Smooth muscle cell (in vitro differentiated cells): Measurements from ENCODE around the gene PRPF6. TPM values are rescaled to one million over a fixed set of nuclear protein-coding genes. Genes with fewer than 3 reads are reported as not detected.

Source experiments
- DNase-seq: peaks from one replicate; lab custom pipeline; 2025; ENCODE audit not compliant: unreplicated experiment; lab: John Stamatoyannopoulos, UW
- H2AFZ ChIP-seq: fragments of 200-600 bp; sonication (generic); 2 replicates; pipeline ENCODE4 v1.6.0; 2016; ENCODE audit warnings: antibody characterized with exemption, low read depth, mild to moderate bottlenecking
- H3F3A ChIP-seq: fragments of 200-600 bp; sonication (generic); 2 replicates; pipeline ENCODE4 v1.6.0; 2017; ENCODE audit warnings: antibody characterized with exemption, low read depth
- H3K27ac ChIP-seq: fragments of 200-600 bp; sonication (generic); 2 replicates; pipeline ENCODE4 v1.5.1; 2016; ENCODE audit warnings: low read depth, mild to moderate bottlenecking
- H3K27me3 ChIP-seq: fragments of 200-600 bp; sonication (generic); 2 replicates; pipeline ENCODE4 v1.6.1; 2016; ENCODE audit warnings: low read depth, mild to moderate bottlenecking
- H3K36me3 ChIP-seq: fragments of 200-600 bp; sonication (generic); 2 replicates; pipeline ENCODE4 v1.5.1; 2016; ENCODE audit warnings: low read depth
- H3K4me1 ChIP-seq: fragments of 200-600 bp; sonication (generic); 2 replicates; pipeline ENCODE4 v1.5.1; 2016; ENCODE audit warnings: low read depth
- H3K4me2 ChIP-seq: fragments of 200-600 bp; sonication (generic); 2 replicates; pipeline ENCODE4 v1.6.0; 2016; ENCODE audit warnings: mild to moderate bottlenecking
- H3K4me3 ChIP-seq: fragments of 200-600 bp; sonication (generic); 2 replicates; pipeline ENCODE4 v1.5.1; 2016; ENCODE audit warnings: mild to moderate bottlenecking
- H3K79me2 ChIP-seq: fragments of 200-600 bp; sonication (generic); 2 replicates; pipeline ENCODE4 v1.6.0; 2016; ENCODE audit warnings: low read depth, mild to moderate bottlenecking
- H3K9ac ChIP-seq: fragments of 200-600 bp; sonication (generic); 2 replicates; pipeline ENCODE4 v1.6.0; 2016; ENCODE audit warnings: low read depth
- H3K9me3 ChIP-seq: fragments of 200-600 bp; sonication (generic); replicated peaks from 2 replicates; pipeline ENCODE4 v1.5.1; 2016; ENCODE audit warnings: low read depth
- H4K20me1 ChIP-seq: fragments of 200-600 bp; sonication (generic); 2 replicates; pipeline ENCODE4 v1.6.0; 2016; ENCODE audit warnings: low read depth
- CTCF ChIP-seq: fragments of 200-600 bp; sonication (generic); IDR thresholded peaks from 2 replicates; pipeline ENCODE4 v1.5.1; 2017; ENCODE audit warnings: borderline replicate concordance, mild to moderate bottlenecking, antibody characterized with exemption; ENCODE audit not compliant: insufficient read depth, poor library complexity, severe bottlenecking
- WGBS: methylation state at CpG from one replicate; pipeline ENCODE4 v1.1.7; 2016; ENCODE audit warnings: low lambda C conversion rate; 5-methylcytosine and 5-hydroxymethylcytosine counted together
- polyA plus RNA-seq: library from polyadenylated mRNA; unstranded; fragments of >200 nt; fragmentation: Nextera tagmentation; extraction: Ambion mirVana; gene quantifications from 2 replicates; pipeline ENCODE4 v1.2.1, GENCODE V29; 2016
- total RNA-seq: library from RNA; depleted of rRNA; stranded (reverse); fragments of >200 nt; gene quantifications from 2 replicates; pipeline ENCODE4 v1.2.3, GENCODE V29; 2014

The PRPF6 gene
- total and polyA plus RNA-seq, 2 experiments from 2014 or later = 33.3 to 51.2 TPM

- H4K20me1 ChIP-seq = no peaks in the 10 kb centered on the region
- H3K4me1 ChIP-seq = no peaks in the 10 kb centered on the region
- no peak overlapping the region for H2AFZ ChIP-seq
- no peak for TF ChIP-seq CTCF
- H3K27ac ChIP-seq = no peak overlapping the region
- DNase-seq = no peak
- no peaks in the 10 kb centered on the region for H3K36me3 ChIP-seq
- no peaks in the 10 kb centered on the region for H3F3A ChIP-seq
- 98% methylated on average over 19 of the region's 19 CpGs for WGBS
- H3K4me2 ChIP-seq = no peak overlapping the region
- H3K79me2 ChIP-seq = no peaks in the 10 kb centered on the region
- no peaks in the 10 kb centered on the region for H3K27me3 ChIP-seq
- no peak overlapping the region for H3K4me3 ChIP-seq
- no peaks in the 10 kb centered on the region for H3K9me3 ChIP-seq
- no peak overlapping the region for H3K9ac ChIP-seq
These were observed 50.9 kb downstream of the PRPF6 start for GRCh38 chr20:64031822-64032314.

GRCh38 chr20:64032706-64033624 lies 52.0 kb downstream of the PRPF6 start:
- 92% methylated on average over 30 of the region's 31 CpGs for WGBS
- Histone ChIP-seq H3K79me2 (no peaks in the 10 kb centered on the region), H3K9me3 (no peaks in the 10 kb centered on the region)

GRCh38 chr20:64033981-64034493 lies 53.1 kb downstream of the PRPF6 start:
- H2AFZ ChIP-seq = no peak overlapping the region
- no peaks in the 10 kb centered on the region for H3F3A ChIP-seq

More at GRCh38 chr20:64032706-64033624, 52.0 kb downstream of the PRPF6 start:
- Histone ChIP-seq H3K9ac (no peak overlapping the region), H2AFZ (no peak overlapping the region), H3K4me2 (no peak overlapping the region), H3K36me3 (no peaks in the 10 kb centered on the region), H3K4me1 (no peaks in the 10 kb centered on the region), H3K27ac (no peak overlapping the region), H3K4me3 (no peak overlapping the region), H3K27me3 (peaks cover 9% of the 10 kb centered on the region), H4K20me1 (no peaks in the 10 kb centered on the region), H3F3A (no peaks in the 10 kb centered on the region)
- TF ChIP-seq CTCF = no peak
- no peak for DNase-seq

More at GRCh38 chr20:64033981-64034493, 53.1 kb downstream of the PRPF6 start:
- WGBS = 90% methylated on average over 8 of the region's 11 CpGs
- no peak for DNase-seq
- Histone ChIP-seq H3K4me1 (no peaks in the 10 kb centered on the region), H3K36me3 (no peaks in the 10 kb centered on the region), H3K27me3 (peaks cover 17% of the 10 kb centered on the region), H3K27ac (no peak overlapping the region), H3K4me2 (no peak overlapping the region), H4K20me1 (no peaks in the 10 kb centered on the region), H3K4me3 (no peak overlapping the region), H3K79me2 (no peaks in the 10 kb centered on the region), H3K9me3 (no peaks in the 10 kb centered on the region), H3K9ac (no peak overlapping the region)
- no peak for TF ChIP-seq CTCF
